OCI-LY7 (cell line): ENCODE results near the gene ZNF638. TPM values are rescaled to one million over a fixed set of nuclear protein-coding genes. Genes with fewer than 3 reads are reported as not detected.

Source experiments
- BruUV-seq: library from RNA; stranded (reverse); fragments of 400-500 nt; replicated peaks from 2 replicates; lab custom pipeline; 2021; lab: Mats Ljungman, UMichigan
- CTCF ChIA-PET: fragments of 300-600 bp; sonication (Branson Sonifier 250); formaldehyde crosslinking; loops from one replicate; lab custom pipeline; 2022; ENCODE audit warnings: antibody characterized with exemption; ENCODE audit not compliant: unreplicated experiment; lab: Charles Lee
- POLR2A ChIA-PET: fragments of 300-600 bp; sonication (Branson Sonifier 250); formaldehyde crosslinking; loops from one replicate; lab custom pipeline; 2022; ENCODE audit warnings: antibody characterized with exemption; lab: Charles Lee
- DNase-seq: peaks from one replicate; pipeline ENCODE4 v3.0.0-alpha.2; 2015; ENCODE audit warnings: low spot score
- H2AFZ ChIP-seq: fragments of 200-600 bp; sonication (generic), shearing (Covaris generic); 2 replicates; pipeline ENCODE4 v1.6.1; 2014; ENCODE audit warnings: mild to moderate bottlenecking, antibody characterized with exemption, low read length, moderate library complexity
- H3K27ac ChIP-seq: fragments of 200-600 bp; sonication (generic); 2 replicates; pipeline ENCODE4 v1.5.1; 2014; ENCODE audit warnings: mixed run types, low read depth, mild to moderate bottlenecking, moderate library complexity, low read length, inconsistent platforms; ENCODE audit not compliant: poor library complexity, severe bottlenecking
- H3K36me3 ChIP-seq: fragments of 200-600 bp; sonication (generic); 2 replicates; pipeline ENCODE4 v1.6.1; 2014; ENCODE audit warnings: mild to moderate bottlenecking, antibody characterized with exemption, low read length, moderate library complexity, mixed read lengths; ENCODE audit not compliant: insufficient read depth
- H3K4me1 ChIP-seq: fragments of 200-600 bp; sonication (generic); 2 replicates; pipeline ENCODE4 v1.5.1; 2014; ENCODE audit warnings: mild to moderate bottlenecking, low read length; ENCODE audit not compliant: insufficient read depth, poor library complexity, severe bottlenecking
- H3K4me2 ChIP-seq: fragments of 200-600 bp; sonication (generic); 2 replicates; pipeline ENCODE4 v1.6.1; 2014; ENCODE audit warnings: mild to moderate bottlenecking, low read length
- H3K4me3 ChIP-seq: fragments of 200-600 bp; sonication (generic); 2 replicates; pipeline ENCODE4 v1.5.1; 2014; ENCODE audit warnings: mild to moderate bottlenecking, low read depth, low read length; ENCODE audit not compliant: poor library complexity, severe bottlenecking
- H3K79me2 ChIP-seq: fragments of 200-600 bp; sonication (generic); 2 replicates; pipeline ENCODE4 v1.6.1; 2016; ENCODE audit warnings: low read depth, mild to moderate bottlenecking, low read length, moderate library complexity, mixed read lengths; ENCODE audit not compliant: insufficient read depth
- H3K9me2 ChIP-seq: fragments of 200-600 bp; sonication (generic); 2 replicates; pipeline ENCODE4 v1.6.1; 2016; ENCODE audit warnings: mild to moderate bottlenecking, low read length, mixed read lengths; ENCODE audit not compliant: insufficient read depth
- H3K9me3 ChIP-seq: fragments of 200-600 bp; sonication (generic); 2 replicates; pipeline ENCODE4 v1.6.1; 2014; ENCODE audit warnings: mild to moderate bottlenecking, mixed run types, low read length, mixed read lengths
- H4K20me1 ChIP-seq: fragments of 200-600 bp; sonication (generic); 2 replicates; pipeline ENCODE4 v1.6.1; 2014; ENCODE audit warnings: mild to moderate bottlenecking, antibody characterized with exemption, low read length, moderate library complexity, mixed read lengths; ENCODE audit not compliant: insufficient read depth
- CTCF ChIP-seq: fragments of 200-600 bp; sonication (generic); conservative IDR thresholded peaks from 2 replicates; pipeline ENCODE4 v1.5.1; 2014; ENCODE audit warnings: mild to moderate bottlenecking, antibody characterized with exemption, low read length, moderate library complexity, mixed read lengths
- EZH2phosphoT487 ChIP-seq: fragments of 200-600 bp; sonication (generic); IDR thresholded peaks from 2 replicates; pipeline ENCODE4 v1.6.1; 2018; ENCODE audit warnings: low read depth, borderline replicate concordance, mild to moderate bottlenecking, mixed run types, antibody characterized with exemption, low read length, moderate library complexity, mixed read lengths
- intact Hi-C: fragments of 100-400 bp; cut with micrococcal nuclease; formaldehyde crosslinking; loops from one replicate; pipeline ENCODE4 v1.10.0; 2022; ENCODE audit not compliant: unreplicated experiment
- total RNA-seq, 2 experiments: library from RNA; depleted of rRNA in 1 of 2; stranded (reverse); fragments of >200 nt in 1 of 2; shearing (Covaris generic) in 1 of 2; gene quantifications; 2 replicates each; pipeline ENCODE4 v1.2.3, GENCODE V29; 2014 to 2022

The ZNF638 gene
- total RNA-seq, 2 experiments from 2014 or later: 114 to 138 TPM

DNA sequence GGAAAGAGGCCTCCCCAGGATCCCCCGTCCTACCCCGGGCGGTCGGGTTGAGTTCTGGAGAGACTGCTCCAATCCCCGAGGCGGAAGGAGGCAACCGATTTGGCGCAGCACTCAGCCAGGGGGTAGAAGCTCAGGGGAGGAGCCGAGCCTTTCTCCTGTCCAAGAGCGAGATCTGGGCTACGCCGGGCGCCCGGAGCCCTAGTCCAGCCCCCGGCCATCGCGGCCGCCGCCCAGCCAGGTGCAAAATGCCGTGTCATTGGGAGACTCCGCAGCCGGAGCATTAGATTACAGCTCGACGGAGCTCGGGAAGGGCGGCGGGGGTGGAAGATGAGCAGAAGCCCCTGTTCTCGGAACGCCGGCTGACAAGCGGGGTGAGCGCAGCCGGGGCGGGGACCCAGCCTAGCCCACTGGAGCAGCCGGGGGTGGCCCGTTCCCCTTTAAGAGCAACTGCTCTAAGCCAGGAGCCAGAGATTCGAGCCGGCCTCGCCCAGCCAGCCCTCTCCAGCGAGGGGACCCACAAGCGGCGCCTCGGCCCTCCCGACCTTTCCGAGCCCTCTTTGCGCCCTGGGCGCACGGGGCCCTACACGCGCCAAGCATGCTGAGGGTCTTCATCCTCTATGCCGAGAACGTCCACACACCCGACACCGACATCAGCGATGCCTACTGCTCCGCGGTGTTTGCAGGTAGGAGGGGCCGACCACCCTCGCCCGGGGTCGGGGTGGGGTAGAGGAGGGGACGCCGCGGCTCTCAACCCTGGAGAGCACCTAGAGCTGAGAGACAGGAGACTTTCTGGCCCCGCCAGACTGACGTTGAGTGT lies 122.0 kb downstream of the ZNF638 start, which contains the start of gene DYSF:
Gene DYSF, plus strand, starts transcription at position 158 of the 817 bp plus-strand sequence.
- TF ChIP-seq CTCF (no peak), EZH2phosphoT487 (no peak)
- no peaks in the 10 kb centered on the region for H3K9me3 ChIP-seq
- no peaks in the 10 kb centered on the region for H4K20me1 ChIP-seq
- ChIA-PET POLR2A (interaction anchor here (0.6 kb wide), 1 partner anchor 162 kb away, joined by 3 read pairs; no protein-coding TSS in a partner anchor), CTCF (no interaction called here)
- no peaks in the 10 kb centered on the region for H3K9me2 ChIP-seq
- BruUV-seq: no TSS peak
- H3K4me3 ChIP-seq: no peak within 1 kb of the TSS
- H3K27ac ChIP-seq: no peak within 1 kb of the TSS
- intact Hi-C loops: no loop called here
- H3K4me2 ChIP-seq: no peak within 1 kb of the TSS
- no peak for DNase-seq
- no peak within 1 kb of the TSS for H2AFZ ChIP-seq
- no peaks in the 10 kb centered on the region for H3K36me3 ChIP-seq
- H3K79me2 ChIP-seq: no peaks in the 10 kb centered on the region
- peaks cover 10% of the 10 kb centered on the region for H3K4me1 ChIP-seq

DNA sequence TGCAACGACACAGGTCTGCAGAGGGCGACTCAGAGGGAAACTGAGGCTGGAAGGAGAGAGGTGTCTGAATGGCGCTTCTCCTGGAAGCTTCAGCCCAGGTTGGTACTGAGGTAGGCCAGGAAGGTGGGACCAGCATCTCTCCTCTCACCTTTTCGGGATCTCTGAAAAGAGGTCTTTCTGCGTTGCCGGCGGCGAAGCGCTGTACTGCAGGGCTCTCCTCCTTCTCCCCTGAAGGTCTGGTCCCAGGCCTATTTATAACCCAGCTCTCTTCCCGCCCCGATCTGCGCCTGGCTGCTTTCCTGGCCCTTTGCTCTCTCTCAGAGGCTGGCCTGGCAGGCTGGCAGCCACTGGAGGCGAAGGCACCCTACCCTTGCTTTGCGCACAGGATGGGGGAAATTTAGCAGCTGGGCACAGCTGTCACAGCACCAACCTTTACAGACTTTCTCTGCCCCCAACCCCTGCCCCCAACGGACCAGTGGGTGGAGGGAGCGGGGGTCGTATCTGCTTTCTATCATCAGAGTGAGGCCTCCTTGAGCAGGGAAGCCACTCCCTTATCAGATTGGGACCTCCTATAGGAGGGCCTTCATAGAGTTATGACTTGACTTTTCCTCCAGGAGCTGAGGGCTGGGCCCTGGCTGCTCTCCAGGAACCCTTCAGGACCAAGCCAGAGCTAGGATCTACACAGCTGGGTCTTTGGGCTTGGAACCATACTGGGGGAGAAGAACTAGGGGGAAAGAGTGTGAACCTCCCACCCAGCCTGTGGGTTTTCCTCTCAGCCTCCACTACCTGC lies 122.8 kb downstream of the ZNF638 start:
- Histone ChIP-seq H3K36me3 (no peaks in the 10 kb centered on the region), H3K4me2 (no peak overlapping the region), H3K4me3 (no peak overlapping the region), H3K4me1 (peaks cover 10% of the 10 kb centered on the region), H3K9me2 (no peaks in the 10 kb centered on the region), H3K27ac (no peak overlapping the region), H3K9me3 (no peaks in the 10 kb centered on the region), H4K20me1 (no peaks in the 10 kb centered on the region), H2AFZ (no peak overlapping the region), H3K79me2 (no peaks in the 10 kb centered on the region)
- DNase-seq: no peak
- no peak for TF ChIP-seq EZH2phosphoT487
- no peak for TF ChIP-seq CTCF
- CTCF ChIA-PET: no interaction called here
- POLR2A ChIA-PET: interaction anchor here (0.6 kb wide), 1 partner anchor 163 kb away, joined by 3 read pairs; no protein-coding TSS in a partner anchor
- no TSS peak for BruUV-seq
- intact Hi-C loops: no loop called here
